H9 (cell line): ENCODE measurements around the gene DCT. TPM values are rescaled to one million over a fixed set of nuclear protein-coding genes. Genes with fewer than 3 reads are reported as not detected.

Experiments
- DNase-seq: peaks from one replicate; pipeline ENCODE4 v3.0.0-alpha.2; 2017
- H2AFZ ChIP-seq: one replicate; pipeline ENCODE4 v1.6.1; 2013; ENCODE audit warnings: mild to moderate bottlenecking, low read length, control low read depth, moderate library complexity
- H2AK5ac ChIP-seq: 2 replicates; pipeline ENCODE4 v1.6.1; 2013; ENCODE audit warnings: low read length, control low read depth, mixed read lengths; ENCODE audit not compliant: insufficient read length
- H2BK120ac ChIP-seq: one replicate; pipeline ENCODE4 v1.6.1; 2013; ENCODE audit warnings: low read depth, mild to moderate bottlenecking, low read length, control low read depth, inconsistent platforms; ENCODE audit not compliant: poor library complexity, severe bottlenecking
- H2BK12ac ChIP-seq: 2 replicates; pipeline ENCODE4 v1.6.1; 2013; ENCODE audit warnings: low read length, control low read depth, mixed read lengths, low read depth; ENCODE audit not compliant: insufficient read length
- H2BK15ac ChIP-seq: 2 replicates; pipeline ENCODE4 v1.6.1; 2013; ENCODE audit warnings: low read depth, low read length, control low read depth
- H2BK20ac ChIP-seq: one replicate; pipeline ENCODE4 v1.6.1; 2013; ENCODE audit warnings: low read depth, mild to moderate bottlenecking, low read length, control low read depth, inconsistent platforms; ENCODE audit not compliant: poor library complexity, severe bottlenecking
- H2BK5ac ChIP-seq: 2 replicates; pipeline ENCODE4 v1.6.1; 2013; ENCODE audit warnings: low read length, control low read depth, mixed read lengths; ENCODE audit not compliant: insufficient read length
- H3K14ac ChIP-seq: 2 replicates; pipeline ENCODE4 v1.6.1; 2013; ENCODE audit warnings: low read length, control low read depth; ENCODE audit not compliant: insufficient read depth
- H3K18ac ChIP-seq: 2 replicates; pipeline ENCODE4 v1.6.1; 2013; ENCODE audit warnings: low read depth, mild to moderate bottlenecking, mixed read lengths, low read length, control low read depth; ENCODE audit not compliant: insufficient read length
- H3K23ac ChIP-seq: 2 replicates; pipeline ENCODE4 v1.6.1; 2013; ENCODE audit warnings: low read length, control low read depth, mixed read lengths, low read depth; ENCODE audit not compliant: insufficient read length
- H3K23me2 ChIP-seq: 2 replicates; pipeline ENCODE4 v1.6.1; 2013; ENCODE audit warnings: low read depth, mild to moderate bottlenecking, mixed read lengths, low read length, control low read depth; ENCODE audit not compliant: insufficient read length, poor library complexity, severe bottlenecking
- H3K27ac ChIP-seq: 2 replicates; pipeline ENCODE4 v1.5.1; 2013; ENCODE audit warnings: low read length, control low read depth, mixed read lengths, low read depth; ENCODE audit not compliant: insufficient read length
- H3K27me3 ChIP-seq: 2 replicates; pipeline ENCODE4 v1.6.1; 2013; ENCODE audit warnings: low read length, control low read depth, inconsistent platforms; ENCODE audit not compliant: insufficient read depth
- H3K4ac ChIP-seq: 2 replicates; pipeline ENCODE4 v1.6.1; 2013; ENCODE audit warnings: low read depth, mild to moderate bottlenecking, control low read depth, inconsistent platforms, low read length, moderate library complexity
- H3K4me1 ChIP-seq: 2 replicates; pipeline ENCODE4 v1.6.1; 2013; ENCODE audit warnings: low read length, control low read depth, inconsistent platforms; ENCODE audit not compliant: insufficient read depth
- H3K4me2 ChIP-seq: 2 replicates; pipeline ENCODE4 v1.6.1; 2013; ENCODE audit warnings: low read length, control low read depth, mixed read lengths; ENCODE audit not compliant: insufficient read length, insufficient read depth
- H3K56ac ChIP-seq: 2 replicates; pipeline ENCODE4 v1.6.1; 2013; ENCODE audit warnings: low read depth, mild to moderate bottlenecking, mixed read lengths, low read length, control low read depth; ENCODE audit not compliant: insufficient read length
- H3K79me1 ChIP-seq: 2 replicates; pipeline ENCODE4 v1.6.1; 2013; ENCODE audit warnings: low read depth, mild to moderate bottlenecking, moderate library complexity, low read length, control low read depth, inconsistent platforms; ENCODE audit not compliant: insufficient read depth, poor library complexity, severe bottlenecking
- H3K79me2 ChIP-seq: 2 replicates; pipeline ENCODE4 v1.6.1; 2013; ENCODE audit warnings: low read length, control low read depth, inconsistent platforms; ENCODE audit not compliant: insufficient read depth
- H3K9ac ChIP-seq: 2 replicates; pipeline ENCODE4 v1.6.1; 2013; ENCODE audit warnings: low read length, control low read depth, mixed read lengths; ENCODE audit not compliant: insufficient read length; ENCODE audit errors: extremely low read depth
- H3K9me3 ChIP-seq: one replicate; pipeline ENCODE4 v1.6.1; 2013; ENCODE audit warnings: low read depth, low read length, inconsistent platforms; ENCODE audit not compliant: control insufficient read depth
- H3T11ph ChIP-seq: one replicate; pipeline ENCODE4 v1.6.1; 2013; ENCODE audit warnings: mild to moderate bottlenecking, low read length, control low read depth, inconsistent platforms
- H4K20me1 ChIP-seq: one replicate; pipeline ENCODE4 v1.6.1; 2013; ENCODE audit not compliant: control insufficient read depth, insufficient read length, insufficient read depth
- H4K5ac ChIP-seq: 2 replicates; pipeline ENCODE4 v1.6.1; 2013; ENCODE audit warnings: low read depth, mild to moderate bottlenecking, mixed read lengths, low read length, control low read depth; ENCODE audit not compliant: insufficient read length
- H4K8ac ChIP-seq: replicated peaks from 2 replicates; pipeline ENCODE4 v1.6.1; 2013; ENCODE audit warnings: low read length, control low read depth, mixed read lengths, low read depth; ENCODE audit not compliant: insufficient read length
- H4K91ac ChIP-seq: 2 replicates; pipeline ENCODE4 v1.6.1; 2013; ENCODE audit warnings: low read depth, mild to moderate bottlenecking, moderate library complexity, mixed read lengths, low read length, control low read depth; ENCODE audit not compliant: insufficient read length
- H3K27ac Mint-ChIP-seq, 3 experiments: 2 replicates in 2 of 3; 3 replicates in 1 of 3; pipeline ENCODE4 v1.8.0; 2020 to 2021; ENCODE audit warnings: mixed read lengths in 3 of 3, mild to moderate bottlenecking in 1 of 3, moderate library complexity in 1 of 3
- H3K27me3 Mint-ChIP-seq: 2 replicates; pipeline ENCODE4 v1.8.0; 2021; ENCODE audit warnings: low read depth, mild to moderate bottlenecking, moderate library complexity, mixed read lengths
- H3K36me3 Mint-ChIP-seq, 3 experiments: 2 replicates in 2 of 3; 3 replicates in 1 of 3; pipeline ENCODE4 v1.8.0; 2020 to 2021; ENCODE audit warnings: low read depth in 3 of 3, mixed read lengths in 3 of 3; ENCODE audit not compliant: insufficient read depth in 1 of 3
- H3K4me1 Mint-ChIP-seq, 2 experiments: 2 replicates each; pipeline ENCODE4 v1.8.0; 2020; ENCODE audit warnings: mixed read lengths in 2 of 2
- H3K4me3 Mint-ChIP-seq, 2 experiments: 2 replicates in 1 of 2; 3 replicates in 1 of 2; pipeline ENCODE4 v1.8.0; 2020 to 2021; ENCODE audit warnings: mild to moderate bottlenecking in 2 of 2, mixed read lengths in 2 of 2, moderate library complexity in 1 of 2
- H3K9me3 Mint-ChIP-seq, 2 experiments: 2 replicates in 1 of 2; 3 replicates in 1 of 2; pipeline ENCODE4 v1.8.0; 2020; ENCODE audit warnings: mild to moderate bottlenecking in 2 of 2, mixed read lengths in 2 of 2, moderate library complexity in 1 of 2
- WGBS: extraction: QIAGEN DNeasy Blood & Tissue Kit; methylation state at CpG from one replicate; pipeline ENCODE4 v1.1.7; 2013; ENCODE audit warnings: missing lambda C conversion rate, low lambda C conversion rate, mixed read lengths; ENCODE audit not compliant: insufficient read length; ENCODE audit errors: extremely low coverage; 5-methylcytosine and 5-hydroxymethylcytosine counted together
- total RNA-seq: library from RNA; stranded (reverse); gene quantifications from 2 replicates; pipeline ENCODE4 v1.2.1, GENCODE V29; 2021
- TF ChIP-seq, protein P1 (sequence below): fragments of 200-600 bp; sonication (generic); conservative IDR thresholded peaks from 3 replicates; pipeline ENCODE4 v1.8.0; 2021; ENCODE audit warnings: antibody characterized with exemption, mild to moderate bottlenecking

Gene DCT
- total RNA-seq, 1 experiment from 2014 or later = not detected

DNA sequence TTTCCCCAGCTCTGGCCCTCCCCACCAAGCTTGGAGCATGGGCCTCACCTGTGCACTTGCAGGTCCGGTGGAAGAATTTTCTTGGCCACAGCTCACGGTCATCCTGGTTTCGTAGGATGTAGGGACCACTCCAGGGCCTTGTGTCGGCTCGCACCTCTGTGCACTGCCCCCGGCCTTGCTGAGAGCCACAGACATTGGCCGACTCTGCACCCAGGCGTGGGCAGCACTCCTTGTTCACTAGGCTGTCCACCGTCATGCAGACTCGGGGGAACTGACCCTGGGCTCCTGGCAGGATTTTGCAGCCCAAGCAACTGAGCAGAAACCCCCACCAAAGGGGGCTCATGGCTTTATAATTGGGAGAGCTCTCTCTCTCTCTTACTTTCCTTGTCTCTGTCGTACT lies 569 bp downstream of the DCT start:
- Histone ChIP-seq H3K23me2 (no peaks in the 10 kb centered on the region), H3K9me3 (no peaks in the 10 kb centered on the region), H3T11ph (no peak overlapping the region), H3K4me2 (no peak overlapping the region), H3K23ac (no peak overlapping the region), H3K4me1 (no peaks in the 10 kb centered on the region), H2BK5ac (no peak overlapping the region), H2AFZ (no peak overlapping the region), H4K8ac (no peak overlapping the region), H2AK5ac (no peak overlapping the region), H3K27ac (no peak overlapping the region), H3K79me2 (no peaks in the 10 kb centered on the region), H3K4ac (no peak overlapping the region), H3K27me3 (no peaks in the 10 kb centered on the region), H2BK120ac (no peak overlapping the region), H2BK15ac (no peak overlapping the region), H4K5ac (no peak overlapping the region), H4K91ac (no peak overlapping the region), H2BK20ac (no peak overlapping the region), H3K56ac (no peak overlapping the region), H3K79me1 (no peaks in the 10 kb centered on the region), H4K20me1 (no peaks in the 10 kb centered on the region), H3K9ac (no peak overlapping the region), H3K18ac (no peak overlapping the region), H2BK12ac (no peak overlapping the region), H3K14ac (no peak overlapping the region)
- WGBS = no CpG with 5 or more reads among the region's 11 CpGs
- Mint-ChIP-seq H3K36me3 (no peaks in the 10 kb centered on the region; a peak in 1 of 7 replicates), H3K27me3 (0 out of 2 replicates have a peak, but pooled peaks cover 2% of the 10 kb centered on the region), H3K4me1 (peaks cover 0 to 4% of the 10 kb centered on the region in 2 experiments; a peak in 1 of 4 replicates), H3K27ac (no peak overlapping the region), H3K4me3 (no peak overlapping the region), H3K9me3 (no peaks in the 10 kb centered on the region)
- DNase-seq = no peak
- TF ChIP-seq, protein P1, sequence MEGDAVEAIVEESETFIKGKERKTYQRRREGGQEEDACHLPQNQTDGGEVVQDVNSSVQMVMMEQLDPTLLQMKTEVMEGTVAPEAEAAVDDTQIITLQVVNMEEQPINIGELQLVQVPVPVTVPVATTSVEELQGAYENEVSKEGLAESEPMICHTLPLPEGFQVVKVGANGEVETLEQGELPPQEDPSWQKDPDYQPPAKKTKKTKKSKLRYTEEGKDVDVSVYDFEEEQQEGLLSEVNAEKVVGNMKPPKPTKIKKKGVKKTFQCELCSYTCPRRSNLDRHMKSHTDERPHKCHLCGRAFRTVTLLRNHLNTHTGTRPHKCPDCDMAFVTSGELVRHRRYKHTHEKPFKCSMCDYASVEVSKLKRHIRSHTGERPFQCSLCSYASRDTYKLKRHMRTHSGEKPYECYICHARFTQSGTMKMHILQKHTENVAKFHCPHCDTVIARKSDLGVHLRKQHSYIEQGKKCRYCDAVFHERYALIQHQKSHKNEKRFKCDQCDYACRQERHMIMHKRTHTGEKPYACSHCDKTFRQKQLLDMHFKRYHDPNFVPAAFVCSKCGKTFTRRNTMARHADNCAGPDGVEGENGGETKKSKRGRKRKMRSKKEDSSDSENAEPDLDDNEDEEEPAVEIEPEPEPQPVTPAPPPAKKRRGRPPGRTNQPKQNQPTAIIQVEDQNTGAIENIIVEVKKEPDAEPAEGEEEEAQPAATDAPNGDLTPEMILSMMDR = no peak
